Ovary (tissue), 9 donors: ENCODE measurements around the gene NLK. TPM values are rescaled to one million over a fixed set of nuclear protein-coding genes. Genes with fewer than 3 reads are reported as not detected.

ENCODE experiments used
- DNase-seq, 5 donors: peaks; one replicate each; pipeline ENCODE4 v3.0.0-alpha.2; 2019 to 2020
- H3K27ac ChIP-seq, 2 donors: fragments of 200-600 bp; one replicate each; pipeline versions ENCODE4 v1.5.1 to v1.8.0; 2019 to 2022
- H3K27me3 ChIP-seq: fragments of 200-600 bp; one replicate; pipeline ENCODE4 v1.8.0; 2022
- H3K36me3 ChIP-seq: fragments of 200-600 bp; sonication (generic); one replicate; pipeline ENCODE4 v1.5.1; 2019
- H3K4me1 ChIP-seq: one replicate; pipeline ENCODE4 v1.8.1; 2013; ENCODE audit warnings: mild to moderate bottlenecking, moderate library complexity; ENCODE audit not compliant: insufficient read depth
- H3K4me3 ChIP-seq: fragments of 200-600 bp; sonication (generic); one replicate; pipeline ENCODE4 v1.5.1; 2017
- H3K9me3 ChIP-seq, 2 donors: fragments of 200-600 bp in 1 of 2; sonication (generic) in 1 of 2; one replicate each; pipeline versions ENCODE4 v1.5.1 to v1.8.1; 2013 to 2019; ENCODE audit warnings: mild to moderate bottlenecking in 1 of 2, moderate library complexity in 1 of 2
- CTCF ChIP-seq, 3 donors: fragments of 450-650 bp in 2 of 3; fragments of 200-600 bp in 1 of 3; IDR thresholded peaks; one replicate each; pipeline versions ENCODE4 v1.5.1 to v1.8.0; 2016 to 2022; ENCODE audit warnings: antibody characterized with exemption in 3 of 3, mild to moderate bottlenecking in 1 of 3
- EP300 ChIP-seq: sonication (generic); formaldehyde crosslinking; IDR thresholded peaks from one replicate; pipeline ENCODE4 v1.6.1; 2017; ENCODE audit warnings: antibody characterized with exemption
- POLR2A ChIP-seq: fragments of 450-650 bp; IDR thresholded peaks from one replicate; pipeline ENCODE4 v1.6.1; 2017; ENCODE audit warnings: antibody characterized with exemption, mild to moderate bottlenecking, moderate library complexity
- WGBS, 3 donors: extraction: QIAGEN DNeasy Blood & Tissue Kit in 1 of 3; methylation state at CpG; one replicate each; pipeline versions ENCODE4 v1.1.5 to v1.1.7; 2013 to 2017; 5-methylcytosine and 5-hydroxymethylcytosine counted together
- intact Hi-C, 4 donors: fragments of 100-400 bp; cut with DNase I; formaldehyde crosslinking; loops; one replicate each; pipeline versions ENCODE4 v1.11.0 to v1.15.1; 2022 to 2023
- polyA plus RNA-seq, 2 donors: library from polyadenylated mRNA; stranded (reverse); fragments of 200-250 nt in 1 of 2; fragments of 350-450 nt in 1 of 2; fragmentation: Illumina TruSeq in 1 of 2; extraction: RNeasy Lipid Tissue Mini Kit (QIAGEN cat#74804) in 1 of 2; gene quantifications; one replicate each; pipeline ENCODE4 v1.2.3, GENCODE V29; 2013 to 2014
- total RNA-seq, 7 donors: library from RNA; depleted of rRNA in 2 of 7; stranded (reverse); fragments of >200 nt in 2 of 7; fragmentation: NEBNext Ultra II Directional in 3 of 7; extraction: Animal tissue kit (Norgen Biotek cat#: 25700) in 3 of 7; gene quantifications; one replicate each; pipeline versions ENCODE4 v1.1.0 to v1.2.4, GENCODE V29; 2016 to 2023
- donor health status: DM: no; HTN: no; CAD: no; lungs with moderate emphysema.
- donor health status: DM: no; HTN: no; CAD: no.
- donor health status: Bipolar disorder and iron deficiency.
- donor health status: DM: yes; HTN: yes; CAD: no.
- donor health status: DM: no; HTN: no; CAD: no.
- donor health status: DM: yes; HTN: yes; CAD: no.

The NLK gene
- total and polyA plus RNA-seq, 9 donors, result 7.3 to 15.6 (median 12.3) TPM

GRCh38 chr17:28221751-28222414 lies 179.4 kb downstream of the NLK start:
- H3K27me3 ChIP-seq, result no peaks in the 10 kb centered on the region
- H3K4me3 ChIP-seq, result no peak overlapping the region
- H3K36me3 ChIP-seq, result no peaks in the 10 kb centered on the region
- H3K4me1 ChIP-seq, result no peaks in the 10 kb centered on the region
- TF ChIP-seq POLR2A, result no peak
- no peak for TF ChIP-seq CTCF (IDR thresholded peaks at IDR 0.05)
- no peak for TF ChIP-seq EP300
- intact Hi-C loops, result no loop called here
- no peaks in the 10 kb centered on the region for H3K9me3 ChIP-seq
- 69 to 77% (median 71%) methylated on average over 4 of the region's 4 CpGs for WGBS, 3 donors
- no peak for DNase-seq
- no peak overlapping the region for H3K27ac ChIP-seq

- H3K27ac ChIP-seq, result no peak overlapping the region
- intact Hi-C loops, result no loop called here
- no peaks in the 10 kb centered on the region for H3K9me3 ChIP-seq
- no peaks in the 10 kb centered on the region for H3K27me3 ChIP-seq
- H3K4me1 ChIP-seq, result no peaks in the 10 kb centered on the region
- H3K4me3 ChIP-seq, result no peak overlapping the region
- no peak for TF ChIP-seq POLR2A
- no peak for TF ChIP-seq EP300
- TF ChIP-seq CTCF (IDR thresholded peaks at IDR 0.05), result no peak
- DNase-seq, result no peak
- no peaks in the 10 kb centered on the region for H3K36me3 ChIP-seq
- WGBS, 3 donors, result 84 to 92% (median 86%) methylated on average over 3 of the region's 3 CpGs
Observed at GRCh38 chr17:28225271-28225670, 182.8 kb downstream of the NLK start.

GRCh38 chr17:28225867-28226266 lies 183.4 kb downstream of the NLK start:
- Histone ChIP-seq H3K9me3 (no peaks in the 10 kb centered on the region), H3K27me3 (no peaks in the 10 kb centered on the region), H3K36me3 (no peaks in the 10 kb centered on the region), H3K27ac (no peak overlapping the region), H3K4me3 (no peak overlapping the region), H3K4me1 (no peaks in the 10 kb centered on the region)
- WGBS, 3 donors, result 20 to 40% (median 39%) methylated on average over 1 of the region's 1 CpG
- TF ChIP-seq POLR2A (no peak), CTCF (IDR thresholded peaks at IDR 0.05) (no peak), EP300 (no peak)
- intact Hi-C loops, result no loop called here
- DNase-seq, result no peak

- no peak for TF ChIP-seq EP300
- TF ChIP-seq POLR2A, result no peak
- TF ChIP-seq CTCF (IDR thresholded peaks at IDR 0.05), result no peak
- Histone ChIP-seq H3K27me3 (no peaks in the 10 kb centered on the region), H3K9me3 (no peaks in the 10 kb centered on the region), H3K4me3 (no peak overlapping the region), H3K36me3 (no peaks in the 10 kb centered on the region), H3K27ac (no peak overlapping the region), H3K4me1 (no peaks in the 10 kb centered on the region)
- 74 to 75% (median 75%) methylated on average over 23 to 28 of the region's 28 CpGs for WGBS, 3 donors
- intact Hi-C loops, result no loop called here
- DNase-seq, result no peak
Observed at GRCh38 chr17:28226563-28227315, 184.3 kb downstream of the NLK start.
